Neuronal stem cell (in vitro differentiated cells): ENCODE data around the gene PAK4.
A peak's percentile ranks its signal among the peaks of the same experiment; 100 is the strongest.

ENCODE experiments used
- DNase-seq: peaks from one replicate; pipeline ENCODE4 v3.0.0-alpha.2; 2013; ENCODE audit warnings: low spot score
- H2AFZ ChIP-seq: one replicate; pipeline ENCODE4 v1.6.1; 2013; ENCODE audit warnings: mild to moderate bottlenecking, low read length, inconsistent platforms
- H2AK5ac ChIP-seq: 2 replicates; pipeline ENCODE4 v1.6.1; 2013; ENCODE audit warnings: low read depth, mild to moderate bottlenecking, inconsistent platforms, low read length, moderate library complexity, mixed read lengths
- H2BK120ac ChIP-seq: 2 replicates; pipeline ENCODE4 v1.6.1; 2013; ENCODE audit warnings: low read depth, mild to moderate bottlenecking, inconsistent platforms, low read length, moderate library complexity, mixed read lengths
- H2BK12ac ChIP-seq: one replicate; pipeline ENCODE4 v1.6.1; 2013; ENCODE audit warnings: low read length, inconsistent platforms
- H2BK15ac ChIP-seq: 2 replicates; pipeline ENCODE4 v1.6.1; 2013; ENCODE audit warnings: mild to moderate bottlenecking, low read length, inconsistent platforms, mixed read lengths
- H2BK5ac ChIP-seq: one replicate; pipeline ENCODE4 v1.6.1; 2013; ENCODE audit warnings: inconsistent platforms, mild to moderate bottlenecking, low read length, moderate library complexity
- H3K14ac ChIP-seq: one replicate; pipeline ENCODE4 v1.6.1; 2013; ENCODE audit warnings: low read length, inconsistent platforms
- H3K18ac ChIP-seq: 2 replicates; pipeline ENCODE4 v1.6.1; 2013; ENCODE audit warnings: low read length, inconsistent platforms
- H3K23ac ChIP-seq: 2 replicates; pipeline ENCODE4 v1.6.1; 2013; ENCODE audit warnings: low read depth, mild to moderate bottlenecking, mixed read lengths, low read length, inconsistent platforms; ENCODE audit not compliant: poor library complexity
- H3K27ac ChIP-seq: replicated peaks from 3 replicates; pipeline ENCODE4 v1.5.1; 2013; ENCODE audit warnings: low read length, inconsistent platforms
- H3K27me3 ChIP-seq, 3 experiments: 2 replicates each; pipeline ENCODE4 v1.6.1; 2013; ENCODE audit warnings: low read length in 3 of 3, mild to moderate bottlenecking in 2 of 3, inconsistent platforms in 1 of 3, low read depth in 1 of 3, mixed read lengths in 1 of 3, moderate library complexity in 1 of 3; ENCODE audit not compliant: control insufficient read depth in 3 of 3, insufficient read depth in 3 of 3
- H3K36me3 ChIP-seq, 2 donors: replicated peaks in 1 of 2; 2 replicates each; pipeline ENCODE4 v1.6.1; 2013; ENCODE audit warnings: low read length in 2 of 2; ENCODE audit not compliant: control insufficient read depth in 2 of 2, insufficient read depth in 2 of 2
- H3K4ac ChIP-seq: 2 replicates; pipeline ENCODE4 v1.6.1; 2013; ENCODE audit warnings: inconsistent platforms, mild to moderate bottlenecking, low read length, moderate library complexity
- H3K4me1 ChIP-seq, 2 donors: 1 replicate in 1 of 2; 2 replicates in 1 of 2; pipeline ENCODE4 v1.6.1; 2013; ENCODE audit warnings: low read length in 2 of 2, low read depth in 1 of 2; ENCODE audit not compliant: control insufficient read depth in 2 of 2, insufficient read depth in 1 of 2
- H3K4me2 ChIP-seq: one replicate; pipeline ENCODE4 v1.6.1; 2013; ENCODE audit warnings: mild to moderate bottlenecking, low read length, inconsistent platforms; ENCODE audit not compliant: insufficient read depth, poor library complexity, severe bottlenecking
- H3K4me3 ChIP-seq, 2 donors: 2 replicates each; pipeline ENCODE4 v1.5.1; 2013; ENCODE audit warnings: low read length in 2 of 2, mild to moderate bottlenecking in 2 of 2, inconsistent platforms in 1 of 2, moderate library complexity in 1 of 2
- H3K79me1 ChIP-seq: one replicate; pipeline ENCODE4 v1.6.1; 2013; ENCODE audit warnings: low read depth, mild to moderate bottlenecking, inconsistent platforms, low read length, moderate library complexity
- H3K9ac ChIP-seq: one replicate; pipeline ENCODE4 v1.6.1; 2013; ENCODE audit warnings: mild to moderate bottlenecking, low read depth, low read length, inconsistent platforms; ENCODE audit not compliant: poor library complexity
- H3K9me3 ChIP-seq, 2 donors: replicated peaks in 1 of 2; 2 replicates each; pipeline versions ENCODE3 to v1.6.1; 2013; ENCODE audit warnings: low read length in 2 of 2, mild to moderate bottlenecking in 2 of 2, inconsistent platforms in 1 of 2, low read depth in 1 of 2, mixed read lengths in 1 of 2, moderate library complexity in 1 of 2; ENCODE audit not compliant: control insufficient read depth in 2 of 2, insufficient read depth in 1 of 2
- H4K8ac ChIP-seq: one replicate; pipeline ENCODE4 v1.6.1; 2013; ENCODE audit warnings: low read depth, mild to moderate bottlenecking, inconsistent platforms, low read length, moderate library complexity
- H4K91ac ChIP-seq: one replicate; pipeline ENCODE4 v1.6.1; 2013; ENCODE audit warnings: low read length, low read depth, mild to moderate bottlenecking, inconsistent platforms; ENCODE audit not compliant: poor library complexity
- WGBS, 2 donors: extraction: QIAGEN DNeasy Blood & Tissue Kit; methylation state at CpG; one replicate each; pipeline ENCODE4 v1.1.7; 2013; ENCODE audit warnings: missing lambda C conversion rate in 2 of 2, mixed read lengths in 1 of 2; ENCODE audit not compliant: insufficient read length in 2 of 2, insufficient replicate concordance in 1 of 2; ENCODE audit errors: extremely low coverage in 2 of 2; 5-methylcytosine and 5-hydroxymethylcytosine counted together

PAK4 gene

GRCh38 chr19:39187552-39187943, 62.0 kb downstream of the PAK4 start:
- Histone ChIP-seq H2AK5ac (peak overlapping the region; percentile 87), H3K79me1 (no peaks in the 10 kb centered on the region), H3K14ac (no peak overlapping the region), H3K4me1 (no peaks in the 10 kb centered on the region), H2AFZ (peak overlapping the region; percentile 75), H3K27me3 (no peaks in the 10 kb centered on the region), H3K9me3 (peaks cover 0 to 3% of the 10 kb centered on the region in 2 donors), H3K4me3 (no peak overlapping the region), H3K9ac (peak overlapping the region; percentile 39), H3K27ac (no peak overlapping the region), H4K8ac (peak overlapping the region; percentile 73), H2BK120ac (peak overlapping the region; percentile 49), H3K18ac (peak overlapping the region; percentile 68), H2BK15ac (peak overlapping the region; percentile 18), H3K36me3 (no peaks in the 10 kb centered on the region), H3K4ac (peak overlapping the region; percentile 40), H2BK12ac (peak overlapping the region; percentile 4), H3K4me2 (no peak overlapping the region), H3K23ac (no peak overlapping the region), H2BK5ac (peak overlapping the region; percentile 42), H4K91ac (no peak overlapping the region)
- no peak for DNase-seq
- no CpG with 5 or more reads among the region's 8 CpGs for WGBS, 2 donors

GRCh38 chr19:39188960-39189359, 63.4 kb downstream of the PAK4 start:
- no peaks in the 10 kb centered on the region for H3K36me3 ChIP-seq
- no peak overlapping the region for H2BK5ac ChIP-seq
- no peak overlapping the region for H2BK15ac ChIP-seq
- no peak for DNase-seq
- H3K79me1 ChIP-seq = no peaks in the 10 kb centered on the region
- H3K18ac ChIP-seq = no peak overlapping the region
- no peak overlapping the region for H2AK5ac ChIP-seq
- H3K9ac ChIP-seq = no peak overlapping the region
- no peak overlapping the region for H4K8ac ChIP-seq
- no peak overlapping the region for H2BK120ac ChIP-seq
- no peak overlapping the region for H3K14ac ChIP-seq
- no peak overlapping the region for H3K4me3 ChIP-seq
- peaks cover 0 to 3% of the 10 kb centered on the region in 2 donors for H3K9me3 ChIP-seq
- H4K91ac ChIP-seq = no peak overlapping the region
- no peak overlapping the region for H3K4ac ChIP-seq
- no peak overlapping the region for H3K27ac ChIP-seq
- H3K4me2 ChIP-seq = no peak overlapping the region
- peaks cover 0 to 5% (median 0%) of the 10 kb centered on the region in 3 experiments for H3K27me3 ChIP-seq
- no peak overlapping the region for H2AFZ ChIP-seq
- WGBS, 2 donors = no CpG with 5 or more reads among the region's 6 CpGs
- no peak overlapping the region for H2BK12ac ChIP-seq
- peaks cover 0 to 3% of the 10 kb centered on the region in 2 donors for H3K4me1 ChIP-seq
- no peak overlapping the region for H3K23ac ChIP-seq

- Histone ChIP-seq H3K9ac (no peak overlapping the region), H3K14ac (no peak overlapping the region), H3K27ac (no peak overlapping the region), H3K18ac (no peak overlapping the region), H3K4me2 (no peak overlapping the region), H2AK5ac (no peak overlapping the region), H2BK5ac (no peak overlapping the region), H3K9me3 (no peaks in the 10 kb centered on the region), H2BK120ac (no peak overlapping the region), H3K27me3 (peaks cover 0 to 17% (median under 1%) of the 10 kb centered on the region in 3 experiments), H3K23ac (no peak overlapping the region), H2AFZ (no peak overlapping the region), H3K79me1 (no peaks in the 10 kb centered on the region), H2BK12ac (no peak overlapping the region), H2BK15ac (no peak overlapping the region), H4K91ac (no peak overlapping the region), H4K8ac (no peak overlapping the region), H3K4me3 (no peak overlapping the region), H3K4ac (no peak overlapping the region), H3K36me3 (no peaks in the 10 kb centered on the region), H3K4me1 (peaks cover 0 to 7% of the 10 kb centered on the region in 2 donors)
- no CpG with 5 or more reads among the region's 11 CpGs for WGBS, 2 donors
- no peak for DNase-seq
These were observed 65.2 kb downstream of the PAK4 start for GRCh38 chr19:39190768-39191167.

GRCh38 chr19:39192846-39193245, 67.3 kb downstream of the PAK4 start:
- Histone ChIP-seq H3K9me3 (no peaks in the 10 kb centered on the region), H3K79me1 (no peaks in the 10 kb centered on the region), H2BK12ac (peak overlapping the region; percentile 46), H3K23ac (peak overlapping the region; percentile 80), H3K4ac (no peak overlapping the region), H2BK120ac (no peak overlapping the region), H3K27ac (no peak overlapping the region), H2BK5ac (no peak overlapping the region), H4K8ac (no peak overlapping the region), H3K9ac (no peak overlapping the region), H4K91ac (no peak overlapping the region), H3K14ac (no peak overlapping the region), H3K4me1 (peaks cover 0 to 13% of the 10 kb centered on the region in 2 donors), H3K4me2 (no peak overlapping the region), H3K27me3 (peaks cover 3 to 38% (median 18%) of the 10 kb centered on the region in 3 experiments), H2AK5ac (peak overlapping the region; percentile 19), H3K4me3 (no peak overlapping the region), H2BK15ac (no peak overlapping the region), H3K18ac (no peak overlapping the region), H2AFZ (no peak overlapping the region), H3K36me3 (no peaks in the 10 kb centered on the region)
- no peak for DNase-seq
- no CpG with 5 or more reads among the region's 2 CpGs for WGBS, 2 donors
